ENCODE data around the gene ATG16L2.
A peak's percentile ranks its signal among the peaks of the same experiment; 100 is the strongest.

ATG16L2 gene

DNA sequence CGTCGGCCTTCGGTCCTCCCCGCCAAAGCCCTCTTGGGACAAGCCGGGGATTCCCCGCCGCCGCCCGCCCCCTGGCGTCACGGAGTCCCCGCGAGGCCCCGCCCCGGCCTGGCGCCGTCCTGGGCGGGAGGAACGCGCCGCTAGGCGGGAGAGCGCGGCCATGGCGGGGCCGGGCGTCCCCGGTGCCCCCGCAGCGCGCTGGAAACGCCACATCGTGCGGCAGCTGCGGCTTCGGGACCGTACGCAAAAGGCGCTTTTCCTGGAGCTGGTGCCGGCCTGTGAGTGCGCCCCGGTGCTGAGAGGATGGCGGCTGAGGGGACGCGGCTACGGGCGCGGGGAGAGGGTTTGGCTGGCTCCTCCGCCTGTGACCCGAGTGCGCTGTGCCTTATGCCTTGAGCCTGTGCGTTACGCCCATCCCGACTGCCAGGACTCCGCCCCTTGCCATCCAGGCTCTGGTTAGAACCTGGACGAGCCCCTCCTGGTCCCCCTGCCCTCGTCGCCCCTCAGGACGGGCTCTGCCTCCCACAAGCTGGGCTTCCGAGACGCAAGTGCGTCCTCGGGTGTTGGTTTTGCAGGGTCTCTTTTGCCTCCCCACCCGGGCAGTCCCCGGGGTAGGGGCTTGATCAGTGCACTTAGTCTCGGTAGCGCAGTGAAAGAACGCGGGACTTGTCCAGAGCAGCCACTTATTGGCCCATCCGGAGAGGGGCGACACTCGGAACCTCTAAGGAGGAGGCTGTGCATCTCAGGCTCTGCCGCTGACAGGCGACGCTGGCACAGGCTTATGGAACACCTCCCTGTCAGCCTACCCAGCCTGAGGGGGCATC lies at the start of gene ATG16L2:
ATG16L2 (plus strand) TSS at position 126 of the 824 bp plus-strand sequence; CDS start at position 161, 35 bp downstream.
- DNase-seq: peak; percentile 92

- DNase-seq: no peak
Observed at GRCh38 chr11:72764503-72764902, 49.7 kb upstream of the ATG16L2 start.

DNA sequence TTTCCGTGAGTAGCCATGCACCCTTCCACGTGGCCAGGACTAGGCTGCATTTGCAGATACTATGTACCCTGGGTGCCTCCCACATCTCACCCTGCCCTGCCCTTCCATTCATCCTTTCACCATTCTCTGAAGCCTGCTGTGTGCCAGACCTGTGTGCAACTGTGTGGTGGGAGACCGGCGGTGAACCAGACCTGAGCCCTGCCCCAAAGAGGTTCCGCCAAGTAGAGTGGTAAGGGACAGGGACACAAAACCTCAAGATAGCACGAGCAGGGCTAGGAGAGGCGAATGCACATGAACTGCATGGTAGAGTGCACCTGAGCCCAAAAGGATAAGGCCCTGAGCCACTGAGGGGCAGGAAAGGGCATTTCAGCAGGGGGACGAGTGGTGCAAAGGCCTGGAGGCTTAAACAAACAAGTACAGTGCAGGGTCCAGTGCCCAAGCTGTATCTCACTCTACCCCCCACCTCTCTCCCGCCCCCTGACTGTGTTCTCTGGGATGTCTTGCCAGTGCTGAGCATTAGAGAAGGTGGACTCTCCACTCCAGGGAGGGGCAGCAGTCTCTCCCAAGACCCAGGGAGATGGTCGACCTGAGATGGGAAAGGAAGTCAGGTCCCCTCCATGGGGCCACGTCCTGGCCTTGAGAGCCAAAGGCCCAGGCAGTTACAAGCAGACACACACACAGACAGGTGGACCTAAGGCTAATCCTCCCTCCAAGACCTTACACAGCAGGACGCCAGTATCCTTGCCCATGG lies 47.9 kb upstream of the ATG16L2 start:
- no peak for DNase-seq

DNA sequence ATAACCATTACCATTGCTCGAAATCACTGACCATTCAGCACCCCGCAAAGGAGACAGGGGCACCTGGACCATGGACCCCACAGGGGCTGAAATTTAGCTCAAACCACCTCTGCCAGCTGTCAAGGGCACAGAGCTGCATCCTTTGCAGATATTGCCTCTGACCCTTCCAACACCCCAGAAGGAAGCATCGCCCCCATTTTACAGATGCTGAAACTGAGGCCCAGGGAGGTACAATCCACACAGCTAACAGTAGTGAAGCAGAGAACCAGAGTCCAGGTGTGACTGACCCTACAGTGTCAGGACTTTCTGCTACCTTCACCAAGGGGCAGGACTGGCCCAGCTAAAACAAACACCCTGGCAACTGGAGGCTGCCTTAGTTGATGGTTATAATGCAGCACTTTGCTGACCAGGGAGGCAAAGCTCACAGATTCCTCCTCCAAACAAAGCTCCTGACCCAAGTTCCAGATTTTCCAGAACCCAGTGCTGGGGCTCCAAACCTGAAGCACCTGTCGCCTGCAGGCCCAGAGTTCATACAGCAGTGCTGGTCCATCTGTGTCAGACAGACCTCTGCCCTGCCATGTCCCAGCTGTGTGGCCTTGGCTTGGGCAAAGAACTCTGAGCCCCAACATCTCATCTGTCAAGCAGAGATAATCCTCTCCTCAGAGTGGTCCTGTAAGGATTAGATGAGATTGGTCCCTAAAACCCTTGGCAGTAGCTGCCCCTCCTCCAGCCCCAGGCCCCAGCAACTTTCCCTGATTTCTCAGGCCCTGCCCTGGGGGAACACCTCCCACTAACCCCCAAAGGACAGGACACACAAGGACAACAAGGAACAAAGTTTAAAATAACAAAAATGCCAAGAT lies 46.8 kb upstream of the ATG16L2 start:
- DNase-seq: no peak

DNA sequence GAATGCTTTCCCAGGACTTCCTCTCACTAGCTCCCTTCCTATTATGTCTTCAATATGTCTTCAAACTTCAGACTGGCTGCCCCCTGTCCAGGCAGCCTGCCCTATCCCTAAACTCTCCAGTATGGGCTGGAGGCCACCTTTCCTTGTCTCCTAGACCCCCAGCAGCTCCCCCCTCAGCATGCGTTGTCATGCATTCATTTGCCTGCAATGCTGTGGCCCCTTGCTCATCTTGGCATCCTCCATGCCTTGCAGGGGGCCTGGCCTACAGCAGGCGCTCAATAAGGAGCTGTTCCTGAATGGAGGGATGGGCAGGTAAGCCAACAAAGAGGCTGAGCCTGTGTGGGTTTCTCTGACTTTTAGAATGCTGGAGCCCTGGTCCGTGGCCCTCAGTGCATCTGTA lies 45.6 kb upstream of the ATG16L2 start:
- DNase-seq: no peak

- DNase-seq: no peak
Observed at GRCh38 chr11:72769680-72770079, 44.5 kb upstream of the ATG16L2 start.

DNA sequence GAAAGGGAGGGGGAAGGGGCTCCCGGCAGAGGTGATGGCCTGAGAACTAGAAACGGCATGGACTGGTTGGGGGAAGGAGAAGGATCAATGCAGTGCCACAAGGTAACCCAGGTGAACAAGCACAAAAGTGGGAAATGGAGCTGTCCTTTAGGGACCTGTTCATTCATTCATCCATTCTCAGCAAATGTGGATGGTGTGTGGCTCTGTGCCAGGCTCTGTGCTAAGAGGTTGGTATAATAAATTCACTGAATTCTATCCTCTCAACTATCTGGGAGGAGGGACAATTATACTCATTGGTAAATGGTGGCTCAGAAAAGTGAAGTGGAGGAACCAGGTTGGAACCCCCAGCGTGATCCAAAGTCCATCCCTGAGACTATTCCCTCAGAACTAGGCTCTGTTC lies 43.4 kb upstream of the ATG16L2 start:
- no peak for DNase-seq

DNA sequence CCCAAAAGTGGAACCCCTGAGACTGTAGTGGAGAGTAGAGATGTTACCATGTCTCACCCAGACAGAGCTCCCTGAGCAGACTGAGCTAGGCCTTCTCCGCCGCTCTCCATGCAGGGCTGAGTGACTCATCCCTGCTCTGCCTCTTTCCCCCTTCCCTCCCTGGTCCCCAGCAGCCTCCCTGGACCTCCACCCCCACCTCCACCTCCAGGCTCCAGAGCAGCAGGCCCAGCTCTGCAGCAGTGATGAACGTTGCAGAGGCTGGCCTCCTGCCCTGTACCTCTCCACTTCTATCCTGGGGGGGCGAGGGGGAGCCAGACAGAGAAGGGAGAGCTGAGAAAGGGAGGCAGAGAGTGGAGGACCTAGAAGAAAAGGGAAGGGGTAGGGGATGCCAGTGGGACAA lies 42.7 kb upstream of the ATG16L2 start:
- DNase-seq: no peak

DNA sequence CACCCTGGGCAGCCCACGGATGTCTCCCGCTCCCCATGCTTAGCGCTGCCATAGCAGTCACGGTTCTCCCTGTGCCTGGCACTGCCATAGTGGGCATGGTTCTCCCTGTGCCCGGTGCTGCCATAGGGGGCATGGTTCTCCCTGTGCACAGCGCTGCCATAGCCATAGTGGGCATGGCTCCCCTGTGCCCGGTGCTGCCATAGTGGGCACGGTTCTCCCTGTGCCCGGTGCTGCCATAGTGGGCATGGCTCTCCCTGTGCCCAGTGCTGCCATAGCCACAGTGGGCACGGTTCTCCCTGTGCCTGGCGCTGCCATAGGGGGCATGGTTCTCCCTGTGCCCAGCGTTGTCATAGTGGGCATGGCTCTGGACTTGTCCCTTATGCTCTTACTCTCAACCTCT lies 42.2 kb upstream of the ATG16L2 start:
- DNase-seq: no peak

GRCh38 chr11:72773291-72773690 lies 40.9 kb upstream of the ATG16L2 start:
- no peak for DNase-seq

GRCh38 chr11:72773696-72774095 lies 40.5 kb upstream of the ATG16L2 start:
- no peak for DNase-seq

- DNase-seq: no peak
Observed at GRCh38 chr11:72774499-72774898, 39.7 kb upstream of the ATG16L2 start.

DNA sequence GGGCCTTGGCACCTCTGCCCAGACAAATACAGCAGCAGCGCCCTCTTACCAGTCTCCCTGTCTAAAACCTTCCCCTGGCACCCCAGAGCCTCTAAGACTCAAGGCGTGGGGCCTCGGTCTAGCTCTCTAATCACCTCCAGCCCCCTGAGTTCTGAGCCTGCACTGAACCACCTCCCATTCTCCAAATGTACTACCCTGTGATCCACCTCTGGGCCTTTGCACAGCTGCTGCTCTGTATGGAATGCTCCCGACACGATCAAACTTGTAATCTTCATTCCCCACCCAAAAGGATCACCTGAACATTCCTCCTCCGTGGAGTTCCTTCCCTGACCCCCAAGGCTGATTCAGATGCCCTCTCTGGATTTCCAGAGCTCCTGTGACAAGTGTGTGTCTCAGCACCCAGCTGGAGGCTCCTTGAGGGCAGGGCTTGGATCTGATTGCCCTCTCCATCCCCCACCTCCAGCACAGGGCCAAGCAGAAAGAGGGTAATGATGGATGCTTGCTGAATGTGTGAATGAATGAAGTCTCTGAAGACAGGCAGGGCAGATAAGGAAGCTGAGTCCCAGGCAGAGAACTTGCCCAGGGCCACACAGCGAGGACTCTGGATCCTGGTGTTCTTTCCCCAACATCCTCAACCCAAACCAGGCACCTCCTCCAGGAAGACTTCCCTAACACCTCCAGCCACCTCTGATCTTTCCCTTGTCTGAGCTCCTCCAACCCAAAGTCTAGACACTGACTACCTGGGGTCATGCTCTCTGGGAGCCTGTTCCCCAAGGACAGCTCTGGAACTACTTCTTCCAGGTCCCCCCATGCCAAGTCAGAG lies 38.7 kb upstream of the ATG16L2 start:
- DNase-seq: no peak

- no peak for DNase-seq
Observed at GRCh38 chr11:72776117-72776843, 37.9 kb upstream of the ATG16L2 start.

DNA sequence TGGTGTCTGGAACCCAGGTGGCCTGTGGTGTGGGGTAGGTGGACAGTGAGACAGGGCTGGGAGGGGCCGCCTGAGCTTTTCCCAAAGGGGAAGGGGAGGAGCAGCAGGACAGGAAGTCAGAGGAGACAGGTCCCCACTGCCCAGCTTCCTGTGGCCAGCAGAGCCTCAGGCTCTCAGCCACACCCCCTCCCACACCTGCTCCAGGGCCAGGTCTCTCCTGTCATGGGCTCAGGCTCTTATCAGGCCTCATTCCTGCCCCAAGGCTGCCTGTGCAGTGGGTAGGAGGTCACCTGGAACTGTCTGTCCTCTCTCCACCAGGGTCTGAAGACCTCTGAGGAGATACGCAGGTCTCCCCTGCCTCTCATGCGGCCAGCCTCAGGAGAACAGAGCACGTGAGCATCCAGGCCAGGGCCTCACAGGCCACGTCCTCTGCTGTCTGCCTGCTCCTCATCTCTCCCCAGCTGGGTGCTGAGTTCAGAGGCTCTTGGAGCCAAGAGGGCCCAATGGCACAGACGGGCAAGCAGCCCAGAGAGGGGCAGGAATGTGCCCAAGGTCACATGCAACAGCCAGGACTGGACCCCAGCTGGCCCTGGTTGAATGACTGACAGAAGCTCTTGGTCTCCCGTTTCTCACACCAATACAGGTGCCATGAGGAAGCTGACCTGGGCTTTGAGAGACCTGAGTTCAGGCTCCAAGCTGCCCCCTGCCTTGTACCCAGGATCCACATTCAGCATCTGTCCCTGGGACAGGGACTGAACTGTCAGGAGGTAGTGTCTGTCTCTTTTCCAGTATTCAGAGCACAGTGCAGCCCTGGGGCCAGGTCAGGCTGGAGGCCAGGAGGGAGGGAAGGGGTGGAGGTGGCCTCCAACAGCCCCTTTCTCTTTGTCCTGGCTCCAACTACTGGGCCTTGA lies 37.1 kb upstream of the ATG16L2 start:
- no peak for DNase-seq

DNA sequence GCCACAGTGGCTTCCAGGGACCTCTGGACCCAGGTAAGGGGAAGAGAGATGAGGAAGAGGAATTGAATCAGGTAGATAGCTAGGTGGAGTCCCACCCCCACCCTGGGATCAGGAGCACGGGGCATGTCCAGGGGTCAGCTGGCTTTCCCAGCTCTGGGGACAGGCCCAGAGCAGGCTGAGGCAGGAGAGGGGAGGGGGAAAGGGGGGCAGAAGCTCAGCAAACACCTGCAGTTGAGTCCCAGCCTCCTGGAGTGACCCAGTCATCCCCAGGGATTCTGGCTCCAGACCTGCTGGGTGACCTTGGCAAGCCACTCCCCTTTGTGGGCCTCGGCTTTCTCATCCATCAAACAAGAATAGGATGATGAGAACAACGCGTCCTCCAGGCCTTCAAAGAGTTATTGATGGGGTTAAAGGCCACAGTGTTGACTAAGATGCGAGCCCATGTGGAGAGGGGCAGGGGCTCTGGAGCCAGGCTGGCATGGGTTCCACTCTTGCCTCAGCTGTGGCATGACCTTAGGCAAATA lies 36.4 kb upstream of the ATG16L2 start:
- no peak for DNase-seq

DNA sequence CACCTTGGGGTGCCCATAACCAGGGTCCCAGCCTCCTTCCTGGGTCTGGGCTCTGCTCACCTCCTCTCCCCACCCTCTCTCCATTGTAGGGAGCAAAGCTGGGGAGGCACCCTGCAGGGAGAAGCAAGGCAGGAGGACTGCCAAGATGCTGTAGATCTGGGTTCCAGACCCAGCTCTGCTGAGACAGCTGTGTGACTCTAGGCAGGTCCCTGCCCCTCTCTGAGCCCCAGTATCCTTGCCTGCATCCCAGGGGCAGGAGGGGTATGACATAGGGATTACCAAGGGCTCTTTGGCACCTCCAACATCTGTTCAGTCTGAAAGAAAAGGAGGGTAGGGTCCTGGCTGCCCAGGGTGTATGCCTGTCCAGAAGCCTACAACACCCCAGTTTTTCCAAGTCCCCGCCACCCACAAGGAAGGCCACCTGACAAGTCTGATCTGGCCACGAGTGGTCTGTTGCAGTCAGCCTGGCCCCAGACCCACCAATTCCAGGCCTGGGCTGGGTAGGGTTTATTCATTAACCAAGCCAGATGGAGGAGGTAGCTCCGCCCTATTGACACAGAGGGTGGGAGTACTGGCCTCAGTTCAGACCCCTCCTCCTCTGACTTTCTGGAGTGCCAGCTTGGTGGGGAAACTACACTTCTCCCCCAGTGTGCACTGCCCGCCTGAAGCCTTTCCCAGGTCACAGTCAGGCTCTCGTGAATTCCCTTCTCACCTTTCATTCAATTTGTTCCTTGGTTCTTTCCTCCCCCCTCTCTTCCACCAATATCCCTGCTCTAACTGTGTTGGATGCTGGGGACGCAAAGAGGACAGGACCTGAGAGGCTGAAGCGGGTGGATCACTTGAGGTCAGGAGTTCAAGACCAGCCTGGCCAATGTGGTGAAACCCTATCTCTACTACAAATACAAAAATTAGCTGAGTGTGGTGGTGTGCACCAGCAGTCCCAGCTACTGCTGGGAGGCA lies 35.4 kb upstream of the ATG16L2 start:
- DNase-seq: no peak

DNA sequence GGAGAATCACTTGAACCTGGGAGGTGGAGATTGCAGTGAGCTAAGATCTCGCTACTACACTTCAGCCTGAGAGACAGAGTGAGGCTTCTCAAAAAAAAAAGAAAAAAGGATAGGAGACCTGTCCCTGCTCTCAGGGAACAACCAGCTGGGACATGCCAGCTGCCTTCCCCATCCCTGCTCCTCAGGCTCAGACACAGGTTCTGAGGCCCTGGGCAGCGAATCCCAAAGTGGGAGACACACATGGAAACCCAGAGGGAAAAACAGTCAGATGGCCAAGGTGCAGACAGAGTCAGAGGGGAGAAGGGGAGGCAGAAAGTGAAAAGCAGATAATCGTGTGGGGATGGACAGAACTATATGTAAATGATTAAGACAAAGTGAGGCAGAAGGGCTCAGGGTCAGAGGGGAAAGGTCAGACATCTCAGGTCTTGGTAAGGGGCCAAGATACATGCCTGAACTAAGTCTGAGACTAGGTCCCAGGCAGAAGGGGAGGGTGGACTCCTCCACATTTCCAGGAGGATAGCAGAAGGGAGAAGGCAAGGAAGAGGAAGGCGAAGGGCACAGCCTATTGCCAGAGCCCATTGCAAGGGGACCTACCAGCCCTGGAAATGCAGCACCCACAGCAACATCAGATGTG lies 34.6 kb upstream of the ATG16L2 start:
- no peak for DNase-seq
